Upper lobe of right lung (tissue), 1 donor: ENCODE results near the gene ZNF879. TPM values are rescaled to one million over a fixed set of nuclear protein-coding genes. Genes with fewer than 3 reads are reported as not detected.

ENCODE experiments used
- ATAC-seq: fragments of 200-7000 bp; cut with Tn5 transposase; one replicate; pipeline ENCODE4 v1.9.1; 2020; ENCODE audit warnings: mild to moderate bottlenecking, moderate library complexity
- DNase-seq: peaks from one replicate; pipeline ENCODE4 v3.0.0-alpha.2; 2020
- H3K27ac ChIP-seq: fragments of 200-600 bp; one replicate; pipeline ENCODE4 v1.8.0; 2022
- H3K27me3 ChIP-seq: fragments of 200-600 bp; one replicate; pipeline ENCODE4 v1.8.0; 2022; ENCODE audit warnings: mild to moderate bottlenecking
- H3K36me3 ChIP-seq: fragments of 200-600 bp; one replicate; pipeline ENCODE4 v1.8.0; 2022
- H3K4me1 ChIP-seq: fragments of 200-600 bp; one replicate; pipeline ENCODE4 v1.8.0; 2022
- H3K4me3 ChIP-seq: fragments of 200-600 bp; one replicate; pipeline ENCODE4 v1.8.0; 2022; ENCODE audit warnings: mild to moderate bottlenecking
- H3K9me3 ChIP-seq: fragments of 200-600 bp; one replicate; pipeline ENCODE4 v1.8.0; 2022
- intact Hi-C: fragments of 100-400 bp; cut with DNase I; formaldehyde crosslinking; loops from one replicate; pipeline ENCODE4 v1.11.0; 2022
- total RNA-seq: library from RNA; stranded (reverse); fragmentation: NEBNext Ultra II Directional; extraction: Animal tissue kit (Norgen Biotek cat#: 25700); gene quantifications from one replicate; pipeline ENCODE4 v1.2.1, GENCODE V29; 2021
- TF ChIP-seq, protein P1 (sequence below): fragments of 200-600 bp; IDR thresholded peaks from one replicate; pipeline ENCODE4 v1.8.0; 2022; ENCODE audit warnings: antibody characterized with exemption
- donor health status: DM: no; HTN: yes; CAD: no; lungs with severe emphysema.

The ZNF879 gene
- total RNA-seq, 1 donor from 2014 or later: 6.7 TPM

DNA sequence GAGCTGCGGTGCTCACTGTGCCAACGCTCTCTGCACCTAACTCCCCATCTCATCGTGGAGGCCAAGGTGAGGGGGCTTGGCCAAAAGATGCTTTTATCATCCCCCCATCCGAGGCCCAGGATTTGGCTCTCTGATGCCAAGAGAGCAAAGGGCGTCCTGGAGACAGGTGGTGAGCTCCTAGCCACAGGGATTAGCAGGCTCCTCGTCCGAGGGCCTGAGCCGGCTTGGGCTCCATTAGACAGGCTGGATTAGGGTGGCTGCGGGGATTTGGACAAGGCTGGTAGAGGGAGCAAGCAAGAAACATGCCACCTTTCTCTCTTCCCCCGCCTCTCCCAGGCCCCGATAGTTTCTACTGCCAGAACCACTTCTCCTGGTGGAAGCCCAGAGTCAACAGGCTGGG is 27.4 kb upstream of the ZNF879 start:
- no peak overlapping the region for H3K27ac ChIP-seq
- TF ChIP-seq, protein P1, sequence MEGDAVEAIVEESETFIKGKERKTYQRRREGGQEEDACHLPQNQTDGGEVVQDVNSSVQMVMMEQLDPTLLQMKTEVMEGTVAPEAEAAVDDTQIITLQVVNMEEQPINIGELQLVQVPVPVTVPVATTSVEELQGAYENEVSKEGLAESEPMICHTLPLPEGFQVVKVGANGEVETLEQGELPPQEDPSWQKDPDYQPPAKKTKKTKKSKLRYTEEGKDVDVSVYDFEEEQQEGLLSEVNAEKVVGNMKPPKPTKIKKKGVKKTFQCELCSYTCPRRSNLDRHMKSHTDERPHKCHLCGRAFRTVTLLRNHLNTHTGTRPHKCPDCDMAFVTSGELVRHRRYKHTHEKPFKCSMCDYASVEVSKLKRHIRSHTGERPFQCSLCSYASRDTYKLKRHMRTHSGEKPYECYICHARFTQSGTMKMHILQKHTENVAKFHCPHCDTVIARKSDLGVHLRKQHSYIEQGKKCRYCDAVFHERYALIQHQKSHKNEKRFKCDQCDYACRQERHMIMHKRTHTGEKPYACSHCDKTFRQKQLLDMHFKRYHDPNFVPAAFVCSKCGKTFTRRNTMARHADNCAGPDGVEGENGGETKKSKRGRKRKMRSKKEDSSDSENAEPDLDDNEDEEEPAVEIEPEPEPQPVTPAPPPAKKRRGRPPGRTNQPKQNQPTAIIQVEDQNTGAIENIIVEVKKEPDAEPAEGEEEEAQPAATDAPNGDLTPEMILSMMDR: no peak
- no peaks in the 10 kb centered on the region for H3K9me3 ChIP-seq
- H3K27me3 ChIP-seq: peaks cover 5% of the 10 kb centered on the region
- H3K36me3 ChIP-seq: no peaks in the 10 kb centered on the region
- DNase-seq (no peak), ATAC-seq (no peak)
- no peaks in the 10 kb centered on the region for H3K4me1 ChIP-seq
- no peak overlapping the region for H3K4me3 ChIP-seq
- intact Hi-C loops: no loop called here

DNA sequence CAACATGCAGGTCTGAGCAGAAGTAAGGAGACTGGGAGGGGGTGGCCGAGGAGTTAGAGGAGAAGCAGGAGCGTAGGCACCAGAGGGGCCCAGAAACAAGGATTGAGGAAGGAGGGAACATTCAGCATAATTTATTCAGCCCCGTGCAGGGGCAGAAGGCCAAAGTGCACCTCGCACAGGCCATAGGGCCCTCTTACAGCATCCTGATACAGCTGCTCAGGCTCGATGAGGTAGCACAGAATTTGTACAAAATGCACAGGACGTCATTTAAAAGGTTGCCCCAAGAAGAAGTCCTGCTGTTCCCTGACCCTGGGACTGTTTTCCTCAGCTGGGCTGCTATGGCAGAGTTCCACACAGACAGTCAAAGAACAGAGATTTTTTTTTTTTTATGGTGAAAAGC is 26.4 kb upstream of the ZNF879 start:
- H3K27me3 ChIP-seq: peaks cover 5% of the 10 kb centered on the region
- intact Hi-C loops: no loop called here

DNA sequence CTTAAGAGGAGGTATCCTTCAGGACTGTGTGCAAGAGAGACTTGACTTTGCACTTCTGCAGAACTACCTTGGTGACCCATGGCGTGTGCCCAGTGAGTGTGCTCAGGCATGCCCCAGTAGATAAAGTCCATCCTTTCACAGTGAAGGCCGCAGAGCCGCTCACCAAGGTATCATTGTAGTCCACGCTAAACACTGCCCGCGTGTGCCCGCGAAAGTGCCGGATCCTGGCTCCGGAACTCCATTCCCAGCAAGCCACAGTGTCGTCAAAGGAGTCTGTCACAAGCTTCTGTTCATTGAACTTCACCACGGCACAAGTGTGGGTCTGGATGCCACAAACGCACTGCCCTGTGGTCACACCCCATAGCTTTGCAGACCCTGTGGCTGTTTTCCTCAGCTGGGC is 25.2 kb upstream of the ZNF879 start:
- H3K4me3 ChIP-seq: no peak overlapping the region
- H3K4me1 ChIP-seq: no peaks in the 10 kb centered on the region
- no peaks in the 10 kb centered on the region for H3K36me3 ChIP-seq
- H3K27me3 ChIP-seq: peaks cover 5% of the 10 kb centered on the region
- no peak for ATAC-seq
- no peaks in the 10 kb centered on the region for H3K9me3 ChIP-seq
- intact Hi-C loops: no loop called here
- no peak for DNase-seq
- TF ChIP-seq, protein P1: no peak
- no peak overlapping the region for H3K27ac ChIP-seq

More for the DNA sequence above, 26.4 kb upstream of the ZNF879 start:
- H3K4me3 ChIP-seq: no peak overlapping the region
- DNase-seq: no peak
- H3K4me1 ChIP-seq: no peaks in the 10 kb centered on the region
- H3K27ac ChIP-seq: no peak overlapping the region
- H3K9me3 ChIP-seq: no peaks in the 10 kb centered on the region
- ATAC-seq: no peak
- H3K36me3 ChIP-seq: no peaks in the 10 kb centered on the region
- TF ChIP-seq, protein P1: no peak

DNA sequence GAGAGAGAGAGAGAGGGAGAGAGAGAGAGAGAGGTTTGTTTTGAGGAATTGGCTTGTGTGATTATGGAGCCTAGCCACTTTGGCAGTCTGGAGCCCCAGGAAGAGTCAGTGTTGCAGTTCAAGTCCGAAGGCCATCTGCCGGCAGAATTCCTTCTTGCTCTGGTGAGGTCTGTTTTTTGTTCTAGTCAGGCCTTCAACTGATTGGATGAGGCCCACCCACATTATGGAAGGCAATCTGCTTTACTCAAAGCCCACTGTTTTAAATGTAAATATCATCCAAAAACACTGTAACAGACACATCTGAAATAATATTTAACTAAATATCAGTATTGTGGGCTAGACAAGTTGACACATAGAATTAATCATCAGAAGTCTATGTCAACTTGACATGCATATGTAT is 17.0 kb upstream of the ZNF879 start:
- Histone ChIP-seq H3K36me3 (no peaks in the 10 kb centered on the region), H3K9me3 (no peaks in the 10 kb centered on the region), H3K27ac (no peak overlapping the region), H3K4me1 (no peaks in the 10 kb centered on the region), H3K4me3 (no peak overlapping the region), H3K27me3 (no peaks in the 10 kb centered on the region)
- intact Hi-C loops: no loop called here
- ATAC-seq (no peak), DNase-seq (no peak)
- TF ChIP-seq, protein P1: no peak

DNA sequence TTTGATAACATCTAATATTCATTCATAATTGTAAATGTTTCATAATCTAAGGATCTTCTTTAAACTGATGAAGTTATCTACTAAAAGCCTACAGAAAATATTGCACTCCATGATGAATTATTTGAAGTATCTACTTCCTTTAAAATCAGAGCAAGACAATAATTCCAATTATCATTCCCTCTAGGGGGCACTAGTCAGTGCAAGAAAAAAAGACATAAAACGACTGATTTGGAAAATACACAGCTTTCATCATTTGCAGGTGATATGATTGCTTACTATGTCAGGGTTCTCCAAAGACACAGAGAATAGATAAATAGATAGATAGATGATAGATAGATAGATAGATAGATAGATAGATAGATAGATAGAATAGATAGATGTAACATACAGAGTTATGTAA is 14.9 kb upstream of the ZNF879 start:
- DNase-seq (no peak), ATAC-seq (no peak)
- TF ChIP-seq, protein P1: no peak
- H3K27ac ChIP-seq: no peak overlapping the region
- no peak overlapping the region for H3K4me3 ChIP-seq
- no peaks in the 10 kb centered on the region for H3K36me3 ChIP-seq
- no peaks in the 10 kb centered on the region for H3K4me1 ChIP-seq
- H3K9me3 ChIP-seq: no peaks in the 10 kb centered on the region
- intact Hi-C loops: no loop called here
- no peaks in the 10 kb centered on the region for H3K27me3 ChIP-seq

DNA sequence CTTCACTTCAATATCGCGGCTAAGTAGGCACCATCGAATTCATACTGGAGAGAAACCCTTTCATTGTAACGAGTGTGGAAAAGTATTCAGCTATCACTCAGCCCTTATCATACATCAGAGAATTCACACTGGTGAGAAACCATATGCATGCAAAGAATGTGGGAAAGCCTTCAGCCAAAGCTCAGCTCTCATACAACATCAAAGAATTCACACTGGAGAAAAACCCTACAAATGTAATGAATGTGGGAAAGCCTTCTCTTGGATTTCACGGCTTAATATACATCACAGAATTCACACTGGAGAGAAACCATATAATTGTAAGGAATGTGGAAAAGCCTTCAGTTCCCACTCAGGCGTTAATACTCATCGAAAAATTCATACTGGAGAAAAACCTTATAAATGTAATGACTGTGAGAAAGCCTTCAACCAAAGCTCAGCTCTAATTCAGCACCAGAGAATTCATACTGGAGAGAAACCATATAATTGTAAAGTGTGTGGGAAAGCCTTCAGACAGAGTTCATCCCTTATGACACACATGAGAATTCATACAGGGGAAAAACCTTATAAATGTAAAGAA is 9.5 kb downstream of the ZNF879 start:
- no peak for ATAC-seq
- no peak overlapping the region for H3K27ac ChIP-seq
- intact Hi-C loops: no loop called here
- H3K4me1 ChIP-seq: no peaks in the 10 kb centered on the region
- TF ChIP-seq, protein P1: no peak
- no peak for DNase-seq
- H3K9me3 ChIP-seq: peaks cover 89% of the 10 kb centered on the region
- peaks cover 45% of the 10 kb centered on the region for H3K36me3 ChIP-seq
- H3K4me3 ChIP-seq: no peak overlapping the region
- H3K27me3 ChIP-seq: no peaks in the 10 kb centered on the region
